Right cardiac atrium (tissue), 5 donors: ENCODE data around the gene CCDC190. TPM values are rescaled to one million over a fixed set of nuclear protein-coding genes. Genes with fewer than 3 reads are reported as not detected.
A peak's percentile ranks its signal among the peaks of the same experiment; 100 is the strongest.

Experiments
- ATAC-seq, 2 donors: fragments of 200-7000 bp; cut with Tn5 transposase; one replicate each; pipeline versions ENCODE4 v1.8.0 to v1.9.1; 2020; ENCODE audit warnings: moderate library complexity in 2 of 2, mild to moderate bottlenecking in 1 of 2
- DNase-seq, 3 donors: peaks; one replicate each; pipeline ENCODE4 v3.0.0-alpha.2; 2020
- H3K27ac ChIP-seq: one replicate; pipeline ENCODE4 v1.5.1; 2013; ENCODE audit warnings: mild to moderate bottlenecking, low read length, control low read depth, moderate library complexity
- H3K27me3 ChIP-seq: one replicate; pipeline ENCODE4 v1.6.1; 2013; ENCODE audit not compliant: control insufficient read depth, insufficient read depth
- H3K4me1 ChIP-seq: one replicate; pipeline ENCODE4 v1.6.1; 2013; ENCODE audit warnings: low read length; ENCODE audit not compliant: control insufficient read depth, insufficient read depth
- H3K4me3 ChIP-seq: one replicate; pipeline ENCODE4 v1.5.1; 2013; ENCODE audit warnings: low read length, control low read depth
- H3K9me3 ChIP-seq: one replicate; pipeline ENCODE4 v1.6.1; 2013; ENCODE audit warnings: low read length; ENCODE audit not compliant: control insufficient read depth
- WGBS: extraction: QIAGEN DNeasy Blood & Tissue Kit; methylation state at CpG from one replicate; pipeline ENCODE4 v1.1.7; 2013; 5-methylcytosine and 5-hydroxymethylcytosine counted together
- intact Hi-C, 4 donors: fragments of 100-400 bp; cut with DNase I; formaldehyde crosslinking; loops; one replicate each; pipeline versions ENCODE4 v1.11.0 to v1.14.0; 2022 to 2023
- polyA plus RNA-seq: library from polyadenylated mRNA; stranded (reverse); fragments of 200-250 nt; gene quantifications from one replicate; pipeline ENCODE4 v1.2.3, GENCODE V29; 2013
- total RNA-seq, 4 donors: library from RNA; stranded (reverse); fragmentation: NEBNext Ultra II Directional; extraction: Animal tissue kit (Norgen Biotek cat#: 25700); gene quantifications; one replicate each; pipeline ENCODE4 v1.2.1, GENCODE V29; 2021
- donor health status: healthy with polysubstance abuse.
- donor health status: DM: no; HTN: yes; CAD: no.
- donor health status: DM: no; HTN: no; CAD: no.
- donor health status: DM: no; HTN: yes; CAD: no; lungs with severe emphysema.
- donor health status: DM: yes; HTN: yes; CAD: no.

The CCDC190 gene
- total and polyA plus RNA-seq, 5 donors, result 0.11 to 0.32 (median 0.26) TPM; not detected in 1

DNA sequence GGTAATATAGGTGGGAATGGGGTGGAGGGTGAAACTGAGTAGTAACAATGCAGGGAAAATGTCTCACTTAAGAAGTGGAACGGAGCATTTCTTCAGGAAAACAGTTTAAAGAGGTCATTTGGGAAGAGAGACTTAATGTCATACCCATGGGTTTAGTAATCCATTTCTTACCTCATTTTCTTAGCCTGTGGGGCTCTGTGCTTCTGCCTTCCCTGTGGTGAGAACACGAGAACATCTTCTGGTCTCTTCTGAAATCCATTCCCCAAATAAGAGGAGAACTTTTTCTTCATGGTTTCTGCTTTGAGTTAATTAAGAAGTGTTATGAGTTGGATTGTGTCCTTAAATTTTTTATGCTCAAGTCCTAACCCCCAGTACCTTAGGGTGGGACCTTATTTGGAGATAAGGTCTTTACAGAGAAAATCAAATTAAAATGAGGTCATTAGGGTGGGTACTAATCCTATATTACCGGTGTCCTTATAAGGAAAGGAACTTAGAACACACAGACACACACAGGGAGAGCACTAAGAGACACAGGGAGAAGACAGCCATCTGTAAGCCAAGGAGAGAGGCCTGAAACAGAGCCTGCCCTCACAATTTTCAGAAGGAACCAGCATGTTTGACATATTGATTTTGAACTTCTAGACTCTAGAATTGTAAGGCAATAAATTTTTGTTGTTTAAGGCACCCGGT, 5.4 kb downstream of the CCDC190 start:
- Histone ChIP-seq H3K9me3 (no peaks in the 10 kb centered on the region), H3K27ac (no peak overlapping the region), H3K4me1 (no peaks in the 10 kb centered on the region), H3K27me3 (no peaks in the 10 kb centered on the region), H3K4me3 (no peak overlapping the region)
- intact Hi-C loops, result loop anchor here in 2 of 4 donors (5.0 to 10.0 kb wide), 2 partner anchors 457 to 459 kb away; no protein-coding TSS in a partner anchor
- 86% methylated on average over 4 of the region's 4 CpGs for WGBS
- DNase-seq, result no peak
- no peak for ATAC-seq

DNA sequence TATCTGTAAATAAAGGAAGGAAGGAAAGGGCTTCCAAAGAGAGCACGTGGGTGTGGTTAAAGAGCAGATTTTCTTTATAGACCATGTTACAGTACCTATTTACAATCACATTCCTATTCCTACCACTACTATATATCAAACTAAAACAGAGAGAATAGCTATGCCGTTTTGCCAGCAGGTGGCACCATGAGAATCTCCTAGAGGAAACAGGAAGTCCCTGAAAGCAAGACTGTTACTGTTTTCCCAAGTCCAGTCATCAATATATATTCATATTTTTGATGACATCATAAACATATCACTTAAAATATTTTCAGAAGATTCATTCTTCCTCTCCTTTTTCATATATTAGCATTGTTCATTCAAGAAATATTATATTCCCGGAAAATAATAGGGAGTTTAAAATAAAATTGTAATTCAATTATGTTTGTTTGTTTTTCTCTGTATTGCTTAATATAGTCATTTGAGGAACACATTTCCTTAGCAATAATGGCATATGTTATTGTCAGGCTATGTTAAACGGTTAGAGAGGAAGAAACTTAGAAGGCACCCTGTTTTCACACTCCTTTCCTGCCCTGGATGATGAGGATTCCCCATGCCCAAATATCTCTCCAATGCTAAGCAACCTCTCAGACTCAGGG, 6.6 kb downstream of the CCDC190 start:
- Histone ChIP-seq H3K4me1 (no peaks in the 10 kb centered on the region), H3K27ac (no peak overlapping the region), H3K4me3 (no peak overlapping the region), H3K9me3 (no peaks in the 10 kb centered on the region), H3K27me3 (no peaks in the 10 kb centered on the region)
- intact Hi-C loops, result loop anchor here in 2 of 4 donors (5.0 to 10.0 kb wide), 2 partner anchors 460 to 463 kb away; no protein-coding TSS in a partner anchor
- 32% methylated on average over 4 of the region's 4 CpGs for WGBS
- ATAC-seq (peak; percentile 57 to 69), DNase-seq (peak; percentile 47 to 73 (median 62))

DNA sequence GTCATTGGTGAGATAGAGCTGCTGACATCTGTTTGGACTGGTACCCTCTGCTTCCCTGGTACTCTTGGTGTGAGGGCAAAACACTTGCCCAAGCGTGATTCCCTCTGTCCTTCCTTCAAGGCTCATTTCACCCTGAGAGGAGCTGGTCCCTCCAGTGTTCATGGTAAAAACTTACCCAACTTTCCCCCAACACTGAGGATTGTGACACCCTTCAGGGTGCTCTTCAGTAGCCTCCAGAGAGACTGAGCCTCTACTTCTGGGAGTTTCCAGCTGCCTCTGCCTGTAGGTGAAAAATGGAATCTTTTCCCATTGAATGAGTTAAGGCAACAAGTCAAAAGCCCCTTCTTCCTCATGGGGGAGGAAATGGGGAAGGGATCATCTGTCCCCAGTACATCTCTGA, 9.6 kb downstream of the CCDC190 start:
- no peaks in the 10 kb centered on the region for H3K4me1 ChIP-seq
- WGBS, result 59% methylated on average over 1 of the region's 1 CpG
- no peak overlapping the region for H3K27ac ChIP-seq
- intact Hi-C loops, result loop anchor here in 2 of 4 donors (5.0 to 10.0 kb wide), 2 partner anchors 463 to 466 kb away; no protein-coding TSS in a partner anchor
- no peak for DNase-seq
- ATAC-seq, result no peak
- no peaks in the 10 kb centered on the region for H3K27me3 ChIP-seq
- no peak overlapping the region for H3K4me3 ChIP-seq
- H3K9me3 ChIP-seq, result no peaks in the 10 kb centered on the region

DNA sequence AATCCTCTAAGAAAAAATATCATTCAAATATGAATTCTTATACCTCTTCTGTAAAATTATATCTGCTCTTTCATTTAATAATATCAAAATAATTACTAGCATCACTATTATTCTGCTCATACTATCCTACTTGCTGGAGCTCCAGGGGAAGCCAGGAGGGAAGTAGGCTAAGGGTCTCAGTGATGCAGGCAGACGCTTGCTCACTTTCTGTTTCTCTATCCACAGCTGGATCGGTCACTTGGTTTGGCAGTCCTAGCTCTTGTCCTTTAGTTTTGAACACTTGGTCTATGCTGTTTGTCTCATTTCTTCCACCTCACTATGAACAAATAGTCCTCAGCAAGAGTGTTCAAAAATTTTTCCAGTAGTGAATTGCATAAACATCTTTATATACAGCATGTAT, 11.3 kb downstream of the CCDC190 start:
- no peak for ATAC-seq
- Histone ChIP-seq H3K9me3 (no peaks in the 10 kb centered on the region), H3K27ac (no peak overlapping the region), H3K27me3 (no peaks in the 10 kb centered on the region), H3K4me3 (no peak overlapping the region), H3K4me1 (no peaks in the 10 kb centered on the region)
- 53% methylated on average over 2 of the region's 2 CpGs for WGBS
- DNase-seq, result no peak
- intact Hi-C loops, result loop anchor here in 3 of 4 donors (5.0 to 10.0 kb wide), 4 partner anchors 325 to 468 kb away; no protein-coding TSS in a partner anchor

DNA sequence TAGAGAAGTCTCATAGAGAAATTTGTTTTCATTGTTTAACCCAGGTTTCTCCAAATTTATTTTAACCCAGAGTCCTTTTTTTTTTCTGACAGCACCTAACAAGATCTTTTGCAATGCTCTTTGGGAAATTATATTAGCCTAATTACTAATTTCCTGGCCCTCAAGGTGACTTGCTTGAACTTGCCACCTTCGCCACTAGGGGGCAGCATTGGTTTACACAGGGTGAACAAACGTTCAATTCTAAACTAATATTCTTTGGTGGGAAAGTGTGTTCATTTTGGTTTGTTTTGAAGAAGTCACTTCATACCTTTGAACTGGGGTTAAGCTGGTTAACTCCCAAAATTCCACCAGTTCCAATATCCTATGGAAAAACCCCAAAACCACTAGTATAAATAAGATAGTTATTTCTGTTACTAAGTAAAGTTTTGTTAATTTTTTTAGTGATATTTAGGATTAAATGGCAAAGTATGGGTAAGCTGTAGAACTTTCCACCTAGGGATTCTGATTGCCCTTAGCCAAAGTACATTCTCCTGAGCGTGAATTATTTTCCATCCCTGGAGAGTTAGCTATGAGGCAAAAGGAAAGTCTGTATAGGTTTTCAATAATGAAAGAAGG, 13.0 kb downstream of the CCDC190 start:
- ATAC-seq (peak in 1 of 2 donors; percentile 37), DNase-seq (peak; percentile 81 to 90 (median 84))
- no peaks in the 10 kb centered on the region for H3K4me1 ChIP-seq
- H3K27me3 ChIP-seq, result no peaks in the 10 kb centered on the region
- H3K27ac ChIP-seq, result no peak overlapping the region
- WGBS, result 6% methylated on average over 3 of the region's 3 CpGs
- intact Hi-C loops, result loop anchor here in 2 of 4 donors (5.0 to 10.0 kb wide), 2 partner anchors 327 to 464 kb away; no protein-coding TSS in a partner anchor
- H3K4me3 ChIP-seq, result no peak overlapping the region
- H3K9me3 ChIP-seq, result no peaks in the 10 kb centered on the region

DNA sequence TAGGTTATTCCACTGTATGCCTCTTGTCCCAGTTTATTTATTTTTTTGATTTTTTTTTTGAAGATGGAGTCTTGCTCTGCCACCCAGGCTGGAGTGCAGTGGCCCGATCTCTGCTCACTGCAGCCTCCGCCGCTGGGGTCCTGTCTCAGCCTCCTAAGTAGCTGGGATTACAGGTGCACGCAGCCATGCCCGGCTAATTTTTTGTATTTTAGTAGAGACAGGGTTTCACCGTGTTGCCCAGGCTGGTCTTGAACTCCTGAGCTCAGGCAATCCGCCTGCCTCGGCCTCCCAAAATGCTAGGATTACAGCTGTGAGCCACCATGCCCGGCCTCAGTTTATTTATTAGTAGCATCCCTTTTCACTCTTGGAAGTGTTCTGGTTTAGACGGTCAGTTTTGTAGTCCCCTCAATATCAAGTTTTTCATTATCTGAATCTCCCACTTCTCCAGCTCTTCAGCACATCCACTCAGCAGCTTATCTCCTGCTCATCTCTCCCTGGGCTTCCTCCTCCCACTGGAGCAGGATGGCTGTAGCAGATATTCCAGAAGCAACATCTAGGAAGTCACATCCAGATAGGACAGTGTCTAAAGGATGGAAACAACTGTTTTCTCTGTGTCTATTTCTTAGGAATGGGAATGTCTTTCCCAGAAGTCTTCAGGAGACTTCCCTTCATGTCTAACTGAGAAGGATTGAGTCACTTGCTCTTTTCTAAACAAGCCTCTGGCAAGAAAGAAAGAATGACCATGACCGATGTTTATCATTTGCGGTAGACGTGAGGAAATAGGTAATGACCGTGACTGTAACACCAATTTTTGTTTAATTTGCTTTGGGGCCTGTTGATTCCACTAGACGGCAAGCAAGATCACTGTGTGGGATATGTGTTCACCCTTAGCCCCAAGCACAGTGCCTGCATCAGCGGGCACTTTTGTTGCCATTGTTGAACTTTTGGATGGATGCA, 14.4 kb downstream of the CCDC190 start:
- Histone ChIP-seq H3K27ac (no peak overlapping the region), H3K4me1 (no peaks in the 10 kb centered on the region), H3K4me3 (no peak overlapping the region), H3K9me3 (no peaks in the 10 kb centered on the region), H3K27me3 (no peaks in the 10 kb centered on the region)
- WGBS, result 86% methylated on average over 16 of the region's 16 CpGs
- DNase-seq, result peak in 1 of 3 donors; percentile 43
- ATAC-seq, result no peak
- intact Hi-C loops, result loop anchor here in 2 of 4 donors (5.0 to 10.0 kb wide), 2 partner anchors 328 to 466 kb away; no protein-coding TSS in a partner anchor

DNA sequence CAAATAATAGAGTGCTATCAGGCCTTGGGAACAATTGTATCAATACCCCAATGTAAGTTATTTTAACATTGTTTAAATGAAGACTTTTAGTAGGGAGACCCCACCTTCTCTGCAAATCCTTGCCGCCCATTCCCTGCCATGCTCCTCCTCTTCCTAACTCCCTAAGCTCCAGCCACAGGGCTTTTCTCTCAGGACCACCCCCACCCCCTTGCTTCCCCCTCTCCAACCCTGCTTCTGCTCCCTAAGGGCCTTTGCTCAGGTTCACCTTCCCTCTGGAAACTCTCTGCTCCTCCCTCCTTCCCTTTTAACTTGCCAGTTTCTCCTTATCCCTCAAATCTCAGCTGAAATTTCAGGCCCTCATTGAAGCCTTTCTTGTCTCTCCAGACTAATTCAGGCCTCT, 16.8 kb downstream of the CCDC190 start:
- H3K4me1 ChIP-seq, result no peaks in the 10 kb centered on the region
- WGBS, result 89% methylated on average over 1 of the region's 1 CpG
- DNase-seq, result no peak
- H3K9me3 ChIP-seq, result no peaks in the 10 kb centered on the region
- intact Hi-C loops, result loop anchor here in 1 of 4 donors (10.0 kb wide), 1 partner anchor 331 kb away; no protein-coding TSS in a partner anchor
- no peak for ATAC-seq
- no peaks in the 10 kb centered on the region for H3K27me3 ChIP-seq
- no peak overlapping the region for H3K4me3 ChIP-seq
- no peak overlapping the region for H3K27ac ChIP-seq

DNA sequence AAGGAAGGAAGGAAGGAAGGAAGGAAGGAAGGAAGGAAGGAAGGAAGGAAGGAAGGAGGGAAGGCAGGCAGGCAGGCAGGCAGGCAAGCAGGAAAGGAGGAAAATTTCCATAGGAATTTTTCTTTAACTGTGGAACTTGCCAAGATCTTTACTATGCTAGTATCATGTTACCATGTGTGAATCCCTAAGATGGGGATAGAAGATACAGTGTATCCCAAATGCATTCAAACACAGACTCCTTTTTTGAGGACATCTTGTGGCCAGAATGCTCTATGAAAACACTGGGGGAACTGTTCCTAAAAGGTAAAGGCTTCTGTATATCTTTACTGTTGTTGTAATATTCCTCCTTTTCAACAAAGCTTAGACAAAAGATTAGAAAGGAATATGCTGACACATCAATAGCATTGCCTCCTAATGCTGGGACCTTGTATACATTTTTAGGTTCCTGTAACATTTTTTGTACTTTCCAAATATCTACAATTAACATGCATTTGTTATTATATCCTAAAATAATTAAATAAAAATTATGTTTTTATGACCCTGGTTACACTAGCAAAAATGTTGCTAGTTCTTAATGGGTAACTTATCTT, 20.6 kb downstream of the CCDC190 start:
- no peaks in the 10 kb centered on the region for H3K4me1 ChIP-seq
- H3K27me3 ChIP-seq, result no peaks in the 10 kb centered on the region
- ATAC-seq (no peak), DNase-seq (no peak)
- no peak overlapping the region for H3K4me3 ChIP-seq
- no peak overlapping the region for H3K27ac ChIP-seq
- intact Hi-C loops, result loop anchor here in 1 of 4 donors (10.0 kb wide), 1 partner anchor 334 kb away; no protein-coding TSS in a partner anchor
- no peaks in the 10 kb centered on the region for H3K9me3 ChIP-seq

DNA sequence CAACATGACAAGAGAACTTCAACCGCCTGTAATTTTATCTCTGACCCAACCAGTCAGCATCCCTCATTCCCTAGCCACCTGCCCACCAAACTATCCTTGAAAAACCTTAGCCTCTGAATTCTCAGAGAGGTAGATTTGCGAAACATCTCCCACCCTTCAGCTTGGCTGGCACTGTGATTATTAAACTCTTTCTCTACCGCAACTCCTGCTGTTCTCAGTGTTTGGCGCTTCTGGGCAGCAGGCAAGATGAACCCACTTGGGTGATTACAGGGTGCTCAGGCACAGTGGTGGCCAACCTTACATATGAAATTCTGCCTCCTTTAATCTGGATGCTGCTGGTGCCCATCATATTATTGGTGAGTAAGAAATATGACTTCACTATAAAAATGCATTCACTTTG, 22.1 kb downstream of the CCDC190 start:
- Histone ChIP-seq H3K4me3 (no peak overlapping the region), H3K27ac (no peak overlapping the region), H3K9me3 (no peaks in the 10 kb centered on the region), H3K27me3 (no peaks in the 10 kb centered on the region), H3K4me1 (no peaks in the 10 kb centered on the region)
- intact Hi-C loops, result no loop called here
- 72% methylated on average over 4 of the region's 4 CpGs for WGBS
- DNase-seq (no peak), ATAC-seq (no peak)
